Measurements from ENCODE around the gene EXOC5.

Gene EXOC5, protein sequence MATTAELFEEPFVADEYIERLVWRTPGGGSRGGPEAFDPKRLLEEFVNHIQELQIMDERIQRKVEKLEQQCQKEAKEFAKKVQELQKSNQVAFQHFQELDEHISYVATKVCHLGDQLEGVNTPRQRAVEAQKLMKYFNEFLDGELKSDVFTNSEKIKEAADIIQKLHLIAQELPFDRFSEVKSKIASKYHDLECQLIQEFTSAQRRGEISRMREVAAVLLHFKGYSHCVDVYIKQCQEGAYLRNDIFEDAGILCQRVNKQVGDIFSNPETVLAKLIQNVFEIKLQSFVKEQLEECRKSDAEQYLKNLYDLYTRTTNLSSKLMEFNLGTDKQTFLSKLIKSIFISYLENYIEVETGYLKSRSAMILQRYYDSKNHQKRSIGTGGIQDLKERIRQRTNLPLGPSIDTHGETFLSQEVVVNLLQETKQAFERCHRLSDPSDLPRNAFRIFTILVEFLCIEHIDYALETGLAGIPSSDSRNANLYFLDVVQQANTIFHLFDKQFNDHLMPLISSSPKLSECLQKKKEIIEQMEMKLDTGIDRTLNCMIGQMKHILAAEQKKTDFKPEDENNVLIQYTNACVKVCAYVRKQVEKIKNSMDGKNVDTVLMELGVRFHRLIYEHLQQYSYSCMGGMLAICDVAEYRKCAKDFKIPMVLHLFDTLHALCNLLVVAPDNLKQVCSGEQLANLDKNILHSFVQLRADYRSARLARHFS

DNA sequence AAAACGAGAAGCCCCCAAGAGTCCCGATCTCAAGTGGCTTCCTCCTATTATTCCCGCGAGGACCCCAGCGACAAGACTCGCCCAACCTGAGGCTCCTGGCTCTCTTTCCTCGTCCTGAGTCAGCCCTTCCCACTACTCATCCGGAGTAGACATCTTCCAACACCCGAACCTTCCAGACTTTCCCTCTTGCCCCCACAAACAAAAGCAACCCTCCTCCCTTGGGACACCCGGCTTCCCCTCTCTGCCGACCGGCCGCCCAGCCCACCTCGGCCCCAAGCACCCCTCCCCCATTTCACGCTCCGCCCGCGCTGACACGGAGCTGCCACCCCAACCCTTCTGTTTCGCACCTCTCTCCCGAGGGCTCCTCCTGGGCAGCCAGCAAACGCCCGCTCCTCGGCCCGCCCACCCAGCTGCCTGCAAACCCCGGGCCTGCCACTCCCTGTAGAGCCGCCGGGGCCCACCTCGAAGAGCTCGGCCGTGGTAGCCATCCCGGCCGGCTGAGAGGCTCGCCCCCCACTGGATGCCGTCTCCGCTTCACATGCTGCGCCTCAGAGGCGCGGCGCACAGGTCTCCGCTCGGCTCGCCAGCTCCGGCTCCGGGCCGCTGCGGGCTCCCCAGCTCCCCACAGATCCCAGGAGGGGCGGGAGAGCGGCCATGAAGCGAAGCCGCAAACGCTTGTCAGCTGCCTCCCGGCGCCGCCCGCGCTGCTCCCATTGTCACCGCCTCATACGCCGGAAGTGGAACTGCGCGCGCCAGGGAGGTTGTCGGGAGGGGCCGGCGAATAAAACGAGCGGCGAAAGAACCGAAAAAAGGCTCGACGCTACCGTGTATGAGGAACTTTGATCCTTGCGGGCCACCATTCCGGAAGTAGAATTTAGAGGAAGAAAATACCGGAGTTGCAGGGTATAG, at the start of gene EXOC5, which contains the start of gene AP5M1:
Gene EXOC5 (minus strand): TSS at position 745 of the 909 bp plus-strand sequence. CDS start 257 bp downstream, at position 488.
Gene AP5M1 (plus strand): TSS at position 811 of the 909 bp plus-strand sequence. CDS start 344 bp downstream, outside the sequence.
- DNase-seq (ENCODE audit: low read depth) = peak; percentile 82

DNA sequence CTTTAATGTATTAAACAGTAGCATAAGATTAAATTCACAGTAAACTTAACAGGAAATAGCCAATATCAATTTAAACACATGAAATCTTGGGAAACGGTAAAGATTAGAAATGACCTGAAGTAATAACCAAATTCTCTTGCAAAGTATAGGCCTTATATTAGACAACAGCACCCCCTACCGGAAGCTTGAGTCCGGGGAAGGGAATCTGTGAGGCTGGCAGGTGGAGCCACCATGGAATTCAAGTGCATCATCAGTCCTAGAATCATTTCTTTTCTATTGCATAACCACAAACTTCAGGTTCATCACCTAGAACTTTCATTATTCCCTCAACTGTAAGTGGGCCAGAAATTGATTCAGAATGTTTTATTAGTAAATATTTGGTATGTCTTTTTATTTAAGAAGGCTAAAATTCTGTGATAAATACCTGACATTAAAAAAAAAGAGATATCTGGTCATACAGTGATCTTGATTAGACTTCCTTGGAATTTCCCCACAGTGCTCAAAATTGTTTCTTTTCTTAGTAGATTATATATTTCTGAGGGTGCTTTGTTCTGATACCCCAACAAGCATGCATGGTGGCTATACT, 48.6 kb upstream of the EXOC5 start:
- DNase-seq (ENCODE audit: low read depth) = peak; percentile 64

DNA sequence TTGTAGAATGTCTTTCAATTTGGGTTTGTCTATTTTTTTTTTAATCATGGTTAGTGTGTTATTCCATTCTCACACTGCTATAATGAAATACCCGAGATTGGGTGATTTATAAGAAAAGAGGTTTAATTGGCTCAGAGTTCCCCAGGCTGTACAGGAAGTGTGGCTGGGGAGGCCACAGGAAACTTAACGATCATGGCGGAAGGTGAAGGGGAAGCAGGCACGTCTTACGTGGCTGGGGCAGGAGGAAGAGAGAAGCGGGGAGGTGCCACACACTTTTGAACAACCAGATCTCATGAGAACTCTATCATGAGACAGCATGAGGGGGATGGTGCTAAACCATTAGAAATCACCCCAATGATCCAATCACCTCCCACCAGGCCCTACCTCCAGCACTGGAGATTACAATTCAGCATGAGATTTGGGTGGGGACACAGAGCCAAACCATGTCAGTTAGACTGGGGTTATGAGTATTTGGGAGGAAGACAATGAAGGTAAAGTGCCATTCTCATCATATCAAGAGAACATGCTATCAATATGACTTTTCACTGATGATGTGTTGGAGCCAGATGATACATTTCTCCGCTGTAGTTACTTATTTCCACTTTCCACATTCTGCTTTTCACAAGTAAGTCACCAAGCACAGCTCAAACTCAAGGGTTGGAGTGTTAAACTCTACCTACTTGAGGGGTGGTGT, 45.8 kb upstream of the EXOC5 start:
- no peak for DNase-seq (ENCODE audit: low read depth)

DNA sequence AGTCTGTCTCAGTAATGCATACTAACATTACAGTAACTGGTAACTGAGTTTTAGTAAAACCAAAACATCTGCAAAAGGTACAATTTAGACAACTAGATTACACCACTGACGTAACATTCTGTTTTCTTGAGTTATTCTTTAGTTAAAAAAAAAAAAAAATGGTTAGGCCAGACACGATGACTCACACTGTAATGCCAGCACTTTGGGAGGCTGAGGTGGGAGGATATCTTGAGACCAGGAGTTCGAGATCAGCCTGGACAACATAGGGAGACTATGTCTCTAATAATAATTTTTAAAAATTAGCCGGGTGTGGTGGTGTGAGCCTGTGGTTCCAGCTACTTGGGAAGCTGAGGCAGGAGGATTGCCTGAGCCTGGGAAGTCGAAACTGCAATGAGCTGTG, 34.2 kb upstream of the EXOC5 start:
- no peak for DNase-seq (ENCODE audit: low read depth)

DNA sequence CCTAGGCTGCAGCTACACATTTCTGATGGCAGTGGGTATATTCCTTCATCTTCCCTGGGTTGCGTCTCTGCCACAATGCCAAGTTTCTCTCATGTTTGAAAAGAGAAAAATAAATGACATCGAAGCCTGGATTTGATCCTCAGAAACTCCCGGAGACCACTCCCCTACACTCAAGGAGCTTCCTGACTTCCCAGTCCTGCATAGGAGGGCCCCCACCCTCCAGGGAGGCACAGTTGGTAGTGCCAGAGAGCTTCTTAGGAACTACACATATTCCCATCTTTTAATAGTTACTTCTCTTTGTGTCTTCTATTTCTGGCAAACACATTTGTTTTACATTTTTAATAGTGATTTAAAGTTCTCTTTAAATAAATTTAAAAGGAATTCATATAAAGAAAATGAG, 30.8 kb upstream of the EXOC5 start:
- no peak for DNase-seq (ENCODE audit: low read depth)

DNA sequence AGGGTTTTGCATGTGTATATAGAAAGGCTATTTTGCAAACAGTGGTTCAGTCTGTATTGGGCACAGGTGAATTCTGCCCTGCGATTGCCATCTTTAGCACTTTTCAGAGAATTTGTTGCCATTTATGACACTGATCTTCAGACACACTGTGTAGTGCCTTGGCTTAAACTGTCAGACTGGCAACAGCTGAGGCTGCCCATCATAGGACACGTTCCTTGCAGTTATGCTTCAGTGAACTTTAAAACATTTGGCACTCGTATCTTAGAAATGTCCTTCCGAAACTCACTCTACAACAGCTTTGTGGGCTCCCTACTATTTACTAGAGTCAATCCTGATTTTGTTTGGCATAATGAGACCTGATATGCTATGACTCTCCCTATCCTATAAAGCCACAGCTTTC, 29.1 kb upstream of the EXOC5 start:
- no peak for DNase-seq (ENCODE audit: low read depth)

DNA sequence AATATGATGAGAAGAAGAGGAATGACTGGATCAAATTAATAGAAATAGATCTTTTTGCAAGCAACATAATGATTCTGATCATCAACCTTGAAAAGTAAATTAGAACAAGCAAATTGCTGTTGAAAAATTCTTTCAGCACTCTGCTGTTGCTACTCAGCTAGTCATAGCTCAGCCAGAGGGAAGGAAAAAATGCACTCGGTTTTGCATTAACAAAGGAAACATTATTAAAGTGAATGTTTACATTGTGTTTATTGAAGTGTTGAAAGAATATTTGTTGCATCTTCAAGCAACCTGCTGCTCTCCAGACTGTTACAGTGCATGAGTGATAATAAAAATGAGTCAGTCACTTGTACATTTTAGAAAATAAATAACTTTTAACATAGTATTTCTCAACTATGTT, 26.5 kb upstream of the EXOC5 start:
- DNase-seq (ENCODE audit: low read depth) = no peak

DNA sequence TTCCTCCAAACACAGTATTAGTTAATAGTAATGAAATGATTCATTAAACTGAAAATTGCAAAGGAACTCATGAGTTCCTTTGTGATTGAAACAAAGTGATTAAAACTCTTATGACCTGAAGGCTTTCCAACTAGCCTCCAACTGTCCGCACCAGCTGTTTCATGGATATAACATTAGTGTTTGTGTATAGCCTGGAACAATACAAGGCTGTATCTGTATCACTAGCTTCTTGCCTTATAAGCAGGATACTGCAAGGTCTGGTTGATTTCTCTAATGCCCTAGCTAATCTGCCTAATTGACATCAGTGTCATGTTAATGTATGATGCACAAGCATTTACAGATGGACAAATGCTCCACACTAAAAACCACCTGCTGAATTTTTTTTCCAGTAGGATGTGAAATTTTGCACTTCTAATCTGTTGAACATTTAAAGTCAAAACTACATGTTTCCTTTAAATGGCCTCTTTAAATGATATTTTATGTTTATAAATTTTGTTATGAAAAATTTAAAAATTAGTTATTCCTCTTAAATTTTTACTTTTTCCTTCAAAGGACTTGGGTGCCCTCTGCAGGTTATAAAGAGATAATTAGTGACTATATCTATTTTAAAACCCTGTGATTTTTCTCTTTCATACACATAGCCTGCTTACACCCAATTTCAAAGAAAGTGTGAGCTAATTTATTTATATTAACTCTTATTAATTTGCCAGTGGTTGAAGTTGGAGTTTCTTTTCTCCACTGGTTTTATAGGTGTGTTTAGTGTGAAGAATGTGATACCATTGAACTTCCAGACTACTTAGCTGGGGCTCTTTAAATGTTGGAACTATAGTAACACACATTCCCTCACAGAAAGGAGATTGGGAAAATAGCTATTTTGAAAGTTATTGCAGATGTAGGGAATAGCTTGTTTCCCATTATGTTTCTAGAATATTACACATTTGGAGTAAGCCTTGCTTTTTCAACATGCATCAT, 25.4 kb upstream of the EXOC5 start:
- peak; percentile 8 for DNase-seq (ENCODE audit: low read depth)

DNA sequence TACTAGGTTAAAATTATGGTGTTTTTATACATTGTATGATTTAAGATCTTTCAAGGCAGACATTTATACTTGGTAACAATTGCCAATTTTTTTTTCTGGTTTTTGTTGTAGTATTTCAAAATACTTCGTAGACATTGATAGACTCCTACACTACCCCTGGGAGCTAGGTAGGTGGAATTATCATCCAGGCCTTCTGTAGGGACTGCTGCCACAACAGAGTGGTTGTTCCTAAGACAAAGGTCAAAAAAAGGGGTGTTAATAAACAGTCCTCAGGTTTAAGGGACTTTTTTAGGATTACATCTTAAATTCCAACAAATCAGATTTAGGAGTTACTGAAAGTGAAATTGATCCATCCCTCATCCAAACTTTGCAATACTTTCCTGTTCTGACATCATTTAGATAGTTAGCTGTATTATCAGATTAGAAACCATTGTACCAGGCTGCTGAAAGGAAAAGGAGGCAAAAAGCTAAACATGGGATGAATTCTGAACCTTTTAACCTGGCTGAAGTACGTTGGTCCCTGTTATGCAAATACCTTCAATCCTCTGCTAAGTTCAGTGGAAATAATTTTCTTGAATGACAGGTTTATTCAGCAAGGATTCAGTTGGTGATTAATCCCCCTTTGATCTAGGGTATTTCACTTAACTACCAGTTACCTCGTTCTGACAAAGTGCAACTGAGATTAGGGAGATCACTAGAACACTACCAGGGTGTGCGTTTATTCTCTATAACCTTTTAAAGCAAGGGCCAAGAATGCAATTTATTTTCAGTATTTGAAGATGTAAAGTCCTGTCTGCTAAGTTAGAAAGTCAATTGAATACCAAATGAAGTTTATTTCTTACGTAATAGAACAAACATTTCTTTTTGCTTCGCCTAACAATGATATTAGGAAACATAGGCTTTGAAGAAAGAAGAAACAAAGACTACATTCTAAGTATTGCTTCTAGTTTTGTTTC, 23.3 kb upstream of the EXOC5 start:
- DNase-seq (ENCODE audit: low read depth) = no peak

DNA sequence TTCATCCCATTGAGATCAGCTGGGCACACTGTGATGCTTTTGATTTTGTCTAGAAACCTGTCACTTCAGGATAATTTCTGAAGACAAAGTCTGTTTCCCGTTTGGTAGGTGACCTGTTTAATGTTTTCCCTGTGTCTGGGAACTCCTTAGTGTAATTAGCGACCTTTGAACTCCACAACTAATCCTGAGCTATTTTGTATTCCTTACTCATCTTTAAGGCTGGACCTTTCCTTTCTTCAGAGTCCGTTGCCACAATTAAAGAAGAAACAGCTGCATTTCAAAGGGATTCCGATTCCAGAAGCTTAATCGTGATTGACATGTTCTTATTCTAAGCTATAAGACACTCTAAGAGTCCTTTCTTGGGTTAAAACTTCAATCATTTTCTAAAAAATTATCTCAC, 22.0 kb upstream of the EXOC5 start:
- no peak for DNase-seq (ENCODE audit: low read depth)

DNA sequence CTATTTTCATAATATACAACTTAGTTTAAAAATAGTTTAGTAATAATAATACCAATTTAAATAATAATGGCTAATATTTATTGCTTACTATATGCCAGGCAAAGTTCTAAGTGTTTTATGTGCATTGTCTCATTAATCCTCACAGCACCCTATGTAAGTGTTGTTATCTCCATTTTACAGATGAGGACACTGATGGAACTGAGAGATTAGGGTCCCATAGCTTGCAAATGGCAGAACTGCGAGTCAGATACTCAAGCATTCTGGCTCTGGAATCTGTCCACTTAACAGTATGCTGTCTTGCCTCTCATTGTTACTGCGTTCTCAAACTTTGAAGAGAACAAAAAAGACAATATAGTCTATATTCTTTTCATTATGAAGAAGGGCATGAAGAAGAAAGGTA, 19.0 kb upstream of the EXOC5 start:
- DNase-seq (ENCODE audit: low read depth) = no peak

DNA sequence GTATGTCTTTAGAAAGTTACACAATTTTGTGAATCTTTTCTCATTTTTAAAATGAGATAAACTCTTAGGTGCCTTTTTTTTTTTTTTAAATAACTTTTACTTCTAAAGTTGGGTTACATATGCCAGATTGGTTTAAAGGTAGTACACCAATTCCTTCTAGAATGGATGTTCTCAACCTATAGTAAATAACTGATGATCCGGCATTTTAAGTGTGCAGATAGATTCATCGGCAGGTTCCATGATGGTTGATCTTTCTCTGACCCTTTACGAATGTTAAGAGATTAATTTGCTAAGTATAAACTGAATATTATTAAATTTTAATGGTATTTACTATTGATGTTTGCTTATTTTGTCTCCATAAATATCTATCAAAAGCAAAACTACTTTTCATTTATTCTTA, 8.4 kb upstream of the EXOC5 start:
- DNase-seq (ENCODE audit: low read depth) = no peak

DNA sequence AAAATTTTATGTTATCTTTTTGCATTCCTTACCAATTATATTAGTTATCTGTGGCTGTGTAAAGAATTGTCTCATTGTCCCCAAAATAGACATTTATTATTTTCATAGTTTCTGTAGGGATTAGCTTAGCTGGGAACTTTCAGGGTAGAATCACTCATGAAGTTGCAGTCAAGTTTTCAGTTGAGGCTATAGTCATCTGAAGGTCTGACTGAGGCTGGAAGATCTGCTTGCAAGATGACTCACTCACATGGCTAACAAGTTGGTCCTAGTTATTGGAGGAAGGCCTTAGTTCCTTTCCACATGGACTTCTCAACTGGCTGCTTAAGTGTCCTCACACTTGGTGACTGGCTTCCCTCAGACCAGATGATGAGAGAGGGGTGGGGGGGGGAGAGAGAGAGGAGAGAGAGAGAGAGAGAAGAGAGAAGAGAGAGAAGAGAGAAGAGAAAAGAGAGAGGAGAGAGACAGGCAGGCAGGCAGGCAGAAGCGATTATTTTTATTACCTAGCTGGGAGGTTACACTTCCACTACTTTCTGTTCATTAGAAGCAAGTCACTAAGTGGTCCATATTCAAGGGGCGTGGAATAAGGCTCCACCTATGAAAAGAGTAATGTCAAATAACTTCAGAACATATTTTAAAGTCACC, 6.4 kb upstream of the EXOC5 start:
- no peak for DNase-seq (ENCODE audit: low read depth)

DNA sequence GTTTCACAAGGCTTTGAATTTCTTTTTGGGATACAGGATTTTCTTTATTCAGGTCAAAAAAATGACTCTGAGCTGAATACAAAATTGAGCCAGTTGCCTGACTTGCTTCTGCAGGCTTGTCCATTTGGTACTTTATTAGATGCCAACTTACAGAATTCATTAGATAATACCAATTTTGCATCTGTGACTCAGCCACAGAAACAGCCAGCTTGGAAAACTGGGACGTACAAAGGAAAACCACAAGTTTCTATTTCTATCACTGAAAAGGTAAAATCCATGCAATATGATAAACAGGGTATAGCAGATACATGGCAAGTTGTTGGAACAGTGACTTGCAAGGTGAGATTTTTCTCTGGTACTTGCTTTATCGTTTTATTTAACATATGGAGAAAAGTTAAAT, 5.8 kb upstream of the EXOC5 start:
- no peak for DNase-seq (ENCODE audit: low read depth)

DNA sequence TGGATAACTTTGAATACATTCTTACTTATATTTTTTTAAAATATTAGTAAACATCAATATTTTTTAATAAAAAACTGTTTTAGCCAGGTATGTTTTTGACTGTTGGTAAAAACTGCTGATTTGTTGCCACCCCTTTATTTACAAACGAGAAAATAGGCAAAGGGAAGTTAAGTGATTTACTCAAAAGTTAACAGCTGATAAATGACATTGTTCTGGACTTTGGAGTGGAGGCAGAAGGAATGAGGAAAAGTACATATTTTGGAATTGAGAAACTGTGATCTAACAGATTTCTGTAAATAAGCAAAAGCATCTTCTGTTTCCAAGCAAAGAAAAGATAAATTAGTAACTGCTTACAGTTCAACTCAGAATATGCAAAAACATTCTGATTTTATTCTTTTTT, 4.5 kb upstream of the EXOC5 start:
- no peak for DNase-seq (ENCODE audit: low read depth)

DNA sequence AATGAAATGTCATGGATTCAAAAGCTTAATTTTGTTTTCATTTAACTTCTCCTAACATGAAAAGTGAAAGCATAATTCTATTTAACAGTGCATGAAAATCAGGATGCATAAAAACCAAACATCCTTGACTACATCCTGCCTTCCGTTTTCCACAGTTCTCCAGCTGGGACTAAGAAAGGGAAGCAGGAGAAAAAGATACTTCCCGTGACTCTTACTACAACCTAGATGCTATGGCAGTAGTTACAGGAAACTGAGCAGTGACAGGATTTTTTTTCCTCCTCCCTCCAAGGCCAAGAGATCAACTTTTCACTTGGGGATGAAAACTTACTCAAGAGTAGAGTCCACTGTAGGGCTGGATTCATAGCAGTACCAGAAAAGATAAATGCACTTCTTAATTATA, 2.6 kb downstream of the EXOC5 start:
- peak; percentile 4 for DNase-seq (ENCODE audit: low read depth)

DNA sequence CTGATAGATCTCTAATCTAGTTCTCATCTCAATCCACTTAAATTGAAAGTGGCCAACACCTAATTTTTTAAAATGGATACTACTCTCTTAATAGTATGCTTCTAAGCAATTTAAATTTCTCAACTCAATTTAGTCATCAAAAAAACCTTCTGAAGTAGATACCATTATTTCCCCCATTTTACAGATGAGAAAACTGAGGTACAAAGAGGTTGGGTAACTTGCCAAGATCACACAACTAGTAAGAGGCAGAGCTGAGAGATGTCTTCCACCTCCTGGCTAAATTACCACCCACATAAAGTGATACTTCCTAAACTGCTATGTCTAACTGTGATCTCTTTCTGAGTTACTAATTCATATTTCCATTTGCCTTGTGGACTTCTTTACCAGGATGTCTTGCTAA, 6.6 kb downstream of the EXOC5 start:
- DNase-seq (ENCODE audit: low read depth) = no peak

DNA sequence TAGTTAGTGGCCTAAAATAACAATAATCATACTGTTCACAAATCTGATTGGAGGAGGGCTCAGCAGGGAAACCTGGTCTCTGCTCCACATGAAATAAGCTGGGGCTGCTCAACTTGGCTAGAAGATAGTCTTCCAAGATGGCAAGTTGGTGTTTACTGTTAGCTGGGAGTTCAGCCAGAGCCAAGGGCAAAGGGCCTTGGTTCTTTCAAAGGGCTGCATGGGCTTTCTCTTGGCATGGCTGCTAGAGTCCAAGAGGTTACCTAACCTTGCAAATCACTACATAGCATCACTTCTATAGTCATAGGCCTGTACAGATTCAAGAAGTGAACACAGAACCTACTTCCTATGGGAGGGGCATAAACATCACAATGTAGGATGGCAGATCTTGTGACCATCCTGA, 7.1 kb downstream of the EXOC5 start:
- DNase-seq (ENCODE audit: low read depth) = no peak

DNA sequence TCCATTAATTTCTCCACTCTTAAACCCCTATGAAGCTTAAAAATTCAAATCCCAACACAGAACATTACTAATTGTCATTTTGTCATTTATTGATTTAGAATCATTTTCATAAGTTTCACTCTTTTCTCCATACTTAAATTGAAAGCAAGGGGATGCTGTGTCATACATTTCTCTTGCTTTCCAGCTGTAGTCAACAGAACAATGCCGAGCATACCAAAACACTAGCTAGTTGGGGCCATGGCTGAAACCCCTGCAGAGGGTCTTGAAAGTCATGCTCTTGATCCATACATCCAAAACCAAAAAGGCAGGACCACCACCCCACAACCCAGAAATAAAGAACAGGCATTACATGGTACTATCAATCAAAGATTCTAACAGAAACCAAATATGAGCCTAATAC, 9.0 kb downstream of the EXOC5 start:
- DNase-seq (ENCODE audit: low read depth) = no peak

Data from stromal cell of bone marrow (primary cell).